Peyer's patch (tissue), 4 donors: ENCODE measurements around the gene IL22RA2. TPM values are rescaled to one million over a fixed set of nuclear protein-coding genes. Genes with fewer than 3 reads are reported as not detected.

Experiments
- DNase-seq, 3 donors: peaks; one replicate each; pipeline ENCODE4 v3.0.0-alpha.2; 2017 to 2019
- H3K27ac ChIP-seq, 4 donors: fragments of 200-600 bp; sonication (generic); one replicate each; pipeline ENCODE4 v1.5.1; 2016 to 2019
- H3K27me3 ChIP-seq, 2 donors: fragments of 200-600 bp; sonication (generic); one replicate each; pipeline ENCODE4 v1.5.1; 2019
- H3K36me3 ChIP-seq, 3 donors: fragments of 200-600 bp; sonication (generic); one replicate each; pipeline ENCODE4 v1.5.1; 2016 to 2019
- H3K4me1 ChIP-seq, 4 donors: fragments of 200-600 bp; sonication (generic); one replicate each; pipeline ENCODE4 v1.5.1; 2016 to 2019
- H3K4me3 ChIP-seq, 4 donors: fragments of 200-600 bp; sonication (generic); 1 replicate in 3 of 4; 2 replicates in 1 of 4; pipeline ENCODE4 v1.5.1; 2016 to 2019; ENCODE audit warnings: mild to moderate bottlenecking in 1 of 4
- H3K9me3 ChIP-seq, 4 donors: fragments of 200-600 bp; sonication (generic); one replicate each; pipeline ENCODE4 v1.5.1; 2016 to 2019; ENCODE audit warnings: mild to moderate bottlenecking in 1 of 4
- POLR2A ChIP-seq, 2 donors: fragments of 450-650 bp; IDR thresholded peaks; one replicate each; pipeline ENCODE4 v1.5.1; 2017; ENCODE audit warnings: antibody characterized with exemption in 2 of 2, mild to moderate bottlenecking in 2 of 2, moderate library complexity in 2 of 2
- total RNA-seq, 4 donors: library from RNA; depleted of rRNA; stranded (reverse); fragments of >200 nt; gene quantifications; one replicate each; pipeline ENCODE4 v1.1.0, GENCODE V29; 2016
- TF ChIP-seq, protein P1 (sequence below), 6 experiments: fragments of 450-650 bp in 4 of 6; fragments of 200-600 bp in 2 of 6; sonication (generic) in 1 of 6; IDR thresholded peaks; one replicate each; pipeline ENCODE4 v1.5.1; 2017 to 2019; ENCODE audit warnings: antibody characterized with exemption in 6 of 6, mild to moderate bottlenecking in 3 of 6, moderate library complexity in 1 of 6

IL22RA2 gene
- total RNA-seq, 4 donors from 2014 or later, result not detected

DNA sequence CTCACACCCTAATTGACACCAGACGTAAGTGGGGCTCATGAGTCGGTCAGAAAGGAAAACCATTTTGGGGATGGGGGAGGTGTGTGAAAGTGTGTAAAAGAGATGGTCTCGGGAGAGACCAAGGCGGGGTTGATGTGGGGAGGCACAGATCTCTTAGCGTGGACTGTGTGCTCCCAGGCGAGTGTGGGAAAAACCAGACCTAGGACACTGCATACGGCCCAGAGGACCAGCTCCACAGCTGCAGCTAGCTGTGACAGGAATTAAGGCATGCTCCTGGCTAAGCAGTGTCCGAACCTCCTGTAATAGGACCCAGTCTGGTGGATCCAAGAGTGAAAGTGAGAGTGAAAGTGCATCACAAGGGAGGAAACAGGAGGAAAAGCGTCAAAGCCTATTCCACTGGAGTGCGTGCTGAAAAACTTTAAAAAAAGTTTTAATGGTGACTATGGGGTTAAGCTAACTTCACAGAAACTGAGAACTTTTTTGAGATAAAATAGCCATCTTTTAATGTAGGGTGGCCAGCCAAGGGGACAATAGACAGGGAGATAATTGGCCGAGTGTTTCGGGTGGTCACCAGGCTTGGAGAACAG, 9.6 kb downstream of the IL22RA2 start:
- H3K9me3 ChIP-seq, result peaks cover 0 to 5% (median 0%) of the 10 kb centered on the region in 4 donors
- H3K27ac ChIP-seq, result no peak overlapping the region
- no peaks in the 10 kb centered on the region for H3K36me3 ChIP-seq
- DNase-seq, result no peak
- no peak overlapping the region for H3K4me3 ChIP-seq
- peaks cover 0 to 6% (median 0%) of the 10 kb centered on the region in 4 donors for H3K4me1 ChIP-seq
- TF ChIP-seq, protein P1, sequence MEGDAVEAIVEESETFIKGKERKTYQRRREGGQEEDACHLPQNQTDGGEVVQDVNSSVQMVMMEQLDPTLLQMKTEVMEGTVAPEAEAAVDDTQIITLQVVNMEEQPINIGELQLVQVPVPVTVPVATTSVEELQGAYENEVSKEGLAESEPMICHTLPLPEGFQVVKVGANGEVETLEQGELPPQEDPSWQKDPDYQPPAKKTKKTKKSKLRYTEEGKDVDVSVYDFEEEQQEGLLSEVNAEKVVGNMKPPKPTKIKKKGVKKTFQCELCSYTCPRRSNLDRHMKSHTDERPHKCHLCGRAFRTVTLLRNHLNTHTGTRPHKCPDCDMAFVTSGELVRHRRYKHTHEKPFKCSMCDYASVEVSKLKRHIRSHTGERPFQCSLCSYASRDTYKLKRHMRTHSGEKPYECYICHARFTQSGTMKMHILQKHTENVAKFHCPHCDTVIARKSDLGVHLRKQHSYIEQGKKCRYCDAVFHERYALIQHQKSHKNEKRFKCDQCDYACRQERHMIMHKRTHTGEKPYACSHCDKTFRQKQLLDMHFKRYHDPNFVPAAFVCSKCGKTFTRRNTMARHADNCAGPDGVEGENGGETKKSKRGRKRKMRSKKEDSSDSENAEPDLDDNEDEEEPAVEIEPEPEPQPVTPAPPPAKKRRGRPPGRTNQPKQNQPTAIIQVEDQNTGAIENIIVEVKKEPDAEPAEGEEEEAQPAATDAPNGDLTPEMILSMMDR (IDR thresholded peaks at IDR 0.05), result no peak
- TF ChIP-seq POLR2A (IDR thresholded peaks at IDR 0.05), result no peak
- H3K27me3 ChIP-seq, result no peaks in the 10 kb centered on the region

GRCh38 chr6:137162692-137163306, 10.6 kb downstream of the IL22RA2 start:
- no peak for TF ChIP-seq POLR2A (IDR thresholded peaks at IDR 0.05)
- Histone ChIP-seq H3K4me3 (no peak overlapping the region), H3K9me3 (peaks cover 0 to 5% (median 0%) of the 10 kb centered on the region in 4 donors), H3K36me3 (no peaks in the 10 kb centered on the region), H3K27ac (no peak overlapping the region), H3K27me3 (no peaks in the 10 kb centered on the region), H3K4me1 (peaks cover 0 to 6% (median 0%) of the 10 kb centered on the region in 4 donors)
- DNase-seq, result no peak

DNA sequence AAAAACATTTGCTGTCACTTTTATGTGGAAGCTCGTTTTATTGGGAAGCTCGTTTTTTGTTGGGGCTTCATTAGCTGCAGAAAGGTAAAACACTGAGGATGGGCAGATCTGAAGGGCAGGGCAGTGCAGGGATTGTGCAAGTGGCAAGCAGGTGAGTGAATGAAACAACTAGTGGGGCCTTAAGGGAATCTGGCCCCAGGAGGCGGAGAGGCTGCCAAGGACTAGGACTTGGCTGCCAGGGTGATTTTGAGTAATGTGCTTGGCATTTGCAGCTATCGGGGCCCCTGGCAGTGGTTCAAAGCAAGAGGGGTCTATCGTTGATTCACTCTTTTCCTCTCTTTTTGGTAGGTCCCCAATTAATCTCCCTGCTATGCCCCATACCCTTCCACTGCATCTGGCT, 11.5 kb downstream of the IL22RA2 start:
- no peaks in the 10 kb centered on the region for H3K27me3 ChIP-seq
- peaks cover 0 to 5% (median 0%) of the 10 kb centered on the region in 4 donors for H3K9me3 ChIP-seq
- no peak overlapping the region for H3K4me3 ChIP-seq
- H3K36me3 ChIP-seq, result no peaks in the 10 kb centered on the region
- no peak for DNase-seq
- TF ChIP-seq, protein P1 (IDR thresholded peaks at IDR 0.05), result no peak
- TF ChIP-seq POLR2A (IDR thresholded peaks at IDR 0.05), result no peak
- peaks cover 0 to 6% (median 0%) of the 10 kb centered on the region in 4 donors for H3K4me1 ChIP-seq
- H3K27ac ChIP-seq, result no peak overlapping the region

- no peaks in the 10 kb centered on the region for H3K36me3 ChIP-seq
These were observed 12.7 kb downstream of the IL22RA2 start for GRCh38 chr6:137160763-137161162.

GRCh38 chr6:137159912-137160311, 13.5 kb downstream of the IL22RA2 start:
- Histone ChIP-seq H3K9me3 (peaks cover 0 to 5% (median 0%) of the 10 kb centered on the region in 4 donors), H3K27ac (no peak overlapping the region), H3K36me3 (no peaks in the 10 kb centered on the region), H3K4me3 (no peak overlapping the region), H3K4me1 (no peaks in the 10 kb centered on the region), H3K27me3 (no peaks in the 10 kb centered on the region)
- TF ChIP-seq POLR2A (IDR thresholded peaks at IDR 0.05), result no peak
- TF ChIP-seq, protein P1 (IDR thresholded peaks at IDR 0.05), result no peak
- no peak for DNase-seq

More at GRCh38 chr6:137160763-137161162, 12.7 kb downstream of the IL22RA2 start:
- no peak for DNase-seq
- no peaks in the 10 kb centered on the region for H3K27me3 ChIP-seq
- no peak overlapping the region for H3K4me3 ChIP-seq
- peaks cover 0 to 4% (median 0%) of the 10 kb centered on the region in 4 donors for H3K4me1 ChIP-seq
- peaks cover 0 to 5% (median 0%) of the 10 kb centered on the region in 4 donors for H3K9me3 ChIP-seq
- TF ChIP-seq, protein P1 (IDR thresholded peaks at IDR 0.05), result no peak
- no peak for TF ChIP-seq POLR2A (IDR thresholded peaks at IDR 0.05)
- no peak overlapping the region for H3K27ac ChIP-seq

DNA sequence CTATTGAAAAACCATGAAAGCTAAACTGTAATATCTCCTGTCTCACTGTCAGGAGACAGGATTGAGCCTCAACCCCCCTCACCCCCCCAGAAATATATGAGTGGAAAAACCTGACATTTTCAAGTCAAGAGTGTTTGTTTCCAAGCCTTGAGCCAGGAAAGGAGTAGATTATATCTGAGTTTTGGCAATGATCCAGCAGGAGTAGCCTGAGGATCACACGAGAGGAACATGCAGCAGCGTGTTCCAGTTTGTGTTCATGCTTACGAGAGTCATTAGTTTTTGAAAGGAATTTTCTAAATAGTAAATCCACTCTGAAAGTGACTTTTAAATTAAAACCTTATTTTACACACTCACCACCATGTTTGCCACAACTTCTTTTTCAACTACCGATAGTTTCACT, 15.8 kb downstream of the IL22RA2 start:
- Histone ChIP-seq H3K4me1 (no peaks in the 10 kb centered on the region), H3K27ac (no peak overlapping the region), H3K36me3 (no peaks in the 10 kb centered on the region), H3K27me3 (no peaks in the 10 kb centered on the region), H3K4me3 (no peak overlapping the region), H3K9me3 (no peaks in the 10 kb centered on the region)
- no peak for TF ChIP-seq POLR2A (IDR thresholded peaks at IDR 0.05)
- TF ChIP-seq, protein P1 (IDR thresholded peaks at IDR 0.05), result no peak
- no peak for DNase-seq
